ENCODE measurements around the gene SPAG5.

SPAG5 gene

DNA sequence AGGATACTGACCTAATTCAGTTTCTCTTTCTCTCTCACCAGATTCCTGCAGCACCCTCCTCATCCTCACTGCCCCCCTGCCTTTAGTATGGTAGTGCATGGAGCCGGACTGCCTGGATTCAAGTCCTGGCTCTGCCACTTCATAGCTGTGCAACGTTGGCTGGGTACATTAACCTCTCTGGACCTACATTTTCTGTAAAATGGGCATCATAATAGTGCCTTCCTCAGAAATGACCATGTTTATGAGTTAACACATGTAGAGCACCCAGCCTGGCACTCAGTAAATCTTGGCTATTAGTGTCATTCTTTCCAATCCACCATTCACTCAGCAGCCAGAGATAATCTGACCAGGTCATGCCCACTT lies 53.7 kb downstream of the SPAG5 start:
- no peak for DNase-seq (ENCODE audit: low read depth in 4 of 4, low spot score in 1 of 4)

DNA sequence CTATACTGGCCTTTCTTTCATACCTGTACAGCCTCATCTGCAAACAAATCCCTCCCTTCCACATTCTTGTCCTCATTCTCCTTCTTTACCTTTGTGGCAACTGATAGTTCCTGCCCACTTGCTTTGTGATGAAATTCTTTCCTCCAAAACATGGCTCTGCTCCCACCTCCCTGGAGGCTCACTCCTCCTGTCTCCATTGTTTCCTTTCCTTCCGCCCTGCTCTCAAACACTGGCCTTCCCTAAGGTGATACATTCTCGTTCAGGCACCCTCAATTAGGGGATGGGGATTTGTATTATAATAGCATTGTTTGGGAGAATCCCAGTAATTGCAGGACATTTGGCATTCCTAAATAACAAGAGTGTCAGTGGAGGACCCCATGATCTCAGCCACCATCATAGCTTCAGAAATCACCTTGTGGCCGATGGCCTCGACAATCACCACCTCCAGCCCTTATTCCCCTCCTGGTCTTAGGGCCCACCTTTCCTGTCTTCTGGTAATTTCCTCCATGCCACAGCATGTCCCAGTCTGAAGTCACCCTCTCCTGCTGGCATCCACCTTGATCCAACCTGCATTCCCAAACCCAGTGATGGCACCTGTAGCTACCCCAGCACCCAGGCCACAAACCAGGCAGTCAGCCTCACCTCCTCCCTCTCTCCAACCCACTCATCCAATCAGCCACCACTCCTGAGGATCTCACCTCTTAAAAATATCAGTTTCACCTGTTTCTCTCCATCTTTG lies 54.3 kb downstream of the SPAG5 start:
- DNase-seq (ENCODE audit: low read depth in 4 of 4, low spot score in 1 of 4): no peak

GRCh38 chr17:28541439-28541838 lies 57.4 kb downstream of the SPAG5 start:
- DNase-seq (ENCODE audit: low read depth in 4 of 4, low spot score in 1 of 4): no peak

DNA sequence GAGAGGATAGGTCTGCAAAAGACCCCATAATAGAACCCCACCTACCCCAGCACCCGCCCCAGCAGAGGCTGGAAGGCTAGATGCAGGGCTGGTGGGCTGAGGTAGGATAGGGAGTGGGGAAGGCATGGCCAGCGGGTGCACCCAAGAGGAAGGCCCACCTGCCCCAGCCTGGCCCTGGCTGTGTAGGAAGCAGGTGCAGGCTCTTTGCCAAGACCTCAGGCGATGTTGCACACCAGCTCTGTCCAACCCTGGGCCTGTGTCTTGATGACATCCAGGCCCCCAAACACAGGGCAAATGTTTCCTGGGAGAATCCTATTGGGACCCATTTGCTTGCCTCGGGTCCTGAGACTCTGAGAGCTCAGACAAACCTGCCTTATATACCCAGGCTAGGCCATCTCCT lies 58.6 kb downstream of the SPAG5 start:
- DNase-seq (ENCODE audit: low read depth in 4 of 4, low spot score in 1 of 4): no peak

GRCh38 chr17:28538296-28538895 lies 60.4 kb downstream of the SPAG5 start:
- no peak for DNase-seq (ENCODE audit: low read depth in 4 of 4, low spot score in 1 of 4)

DNA sequence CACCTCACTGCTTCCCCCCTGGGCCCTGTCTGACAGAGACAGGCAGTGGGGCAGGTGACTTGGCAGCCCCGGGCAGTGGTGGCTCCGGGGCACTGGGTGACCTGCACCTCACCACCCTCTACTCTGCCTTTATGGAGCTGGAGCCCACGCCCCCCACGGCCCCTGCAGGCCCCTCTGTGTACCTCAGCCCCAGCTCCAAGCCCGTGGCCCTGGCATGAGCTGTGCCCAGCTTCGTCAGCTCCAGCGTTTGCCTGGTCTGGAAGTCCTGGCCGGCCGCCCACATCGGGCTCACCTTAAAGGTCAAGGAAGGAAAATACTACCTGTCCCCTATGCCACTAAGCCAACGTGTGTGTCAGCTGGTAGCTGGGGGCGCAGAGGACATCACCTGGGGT lies 61.6 kb downstream of the SPAG5 start:
- DNase-seq (ENCODE audit: low read depth in 4 of 4, low spot score in 1 of 4): no peak

GRCh38 chr17:28536532-28537218 lies 62.1 kb downstream of the SPAG5 start:
- no peak for DNase-seq (ENCODE audit: low read depth in 4 of 4, low spot score in 1 of 4)

DNA sequence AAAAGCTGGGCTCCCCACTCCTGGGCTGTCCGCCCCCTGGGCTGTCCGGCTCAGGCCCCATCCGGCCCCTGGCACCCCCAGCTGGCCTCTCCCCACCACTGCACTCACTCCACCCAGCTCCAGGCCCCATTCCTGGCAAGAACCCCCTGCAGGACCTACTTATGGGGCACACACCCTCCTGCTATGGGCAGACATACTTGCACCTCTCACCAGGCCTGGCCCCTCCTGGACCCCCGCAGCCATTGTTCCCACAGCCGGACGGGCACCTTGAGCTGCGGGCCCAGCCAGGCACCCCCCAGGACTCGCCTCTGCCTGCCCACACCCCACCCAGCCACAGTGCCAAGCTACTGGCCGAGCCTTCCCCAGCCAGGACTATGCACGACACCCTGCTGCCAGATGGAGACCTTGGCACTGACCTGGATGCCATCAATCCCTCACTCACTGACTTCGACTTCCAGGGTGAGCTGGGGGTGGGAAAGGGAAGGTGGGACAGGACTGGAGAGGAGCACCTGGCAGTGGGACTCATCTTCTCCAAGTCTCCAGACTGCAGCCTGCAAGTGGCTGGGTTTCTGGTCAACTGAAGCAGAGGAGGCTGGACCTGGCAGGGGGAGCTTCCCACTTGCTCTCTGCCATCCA lies 64.0 kb downstream of the SPAG5 start:
- DNase-seq (ENCODE audit: low read depth in 4 of 4, low spot score in 1 of 4): no peak

- DNase-seq (ENCODE audit: low read depth in 4 of 4, low spot score in 1 of 4): no peak
Observed at GRCh38 chr17:28533091-28533807, 65.6 kb downstream of the SPAG5 start.

- DNase-seq (ENCODE audit: low read depth in 4 of 4, low spot score in 1 of 4): no peak
Observed at GRCh38 chr17:28532050-28532960, 66.5 kb downstream of the SPAG5 start.

GRCh38 chr17:28530926-28531325 lies 67.9 kb downstream of the SPAG5 start:
- DNase-seq (ENCODE audit: low read depth in 4 of 4, low spot score in 1 of 4): no peak

DNA sequence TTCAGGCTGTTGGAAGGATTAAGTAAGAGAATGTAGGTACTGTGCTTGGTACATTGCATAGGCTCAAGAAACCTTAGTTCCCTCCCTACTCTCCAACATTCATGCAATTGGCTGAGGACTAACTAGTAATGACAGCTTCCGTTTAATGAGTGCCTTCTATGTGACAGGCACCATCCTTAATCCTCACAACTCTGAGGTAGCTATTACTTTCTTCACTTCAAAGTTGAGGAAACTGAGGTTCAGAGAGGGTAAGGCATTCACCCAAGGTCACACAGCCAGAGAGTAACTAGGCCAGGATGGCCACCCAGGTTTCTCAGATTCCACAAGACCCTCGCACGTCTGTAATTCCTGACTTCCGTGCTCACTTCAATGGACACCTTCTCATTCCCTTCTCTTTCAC lies 68.6 kb downstream of the SPAG5 start:
- no peak for DNase-seq (ENCODE audit: low read depth in 4 of 4, low spot score in 1 of 4)

- DNase-seq (ENCODE audit: low read depth in 4 of 4, low spot score in 1 of 4): no peak
Observed at GRCh38 chr17:28529013-28529400, 69.8 kb downstream of the SPAG5 start.

DNA sequence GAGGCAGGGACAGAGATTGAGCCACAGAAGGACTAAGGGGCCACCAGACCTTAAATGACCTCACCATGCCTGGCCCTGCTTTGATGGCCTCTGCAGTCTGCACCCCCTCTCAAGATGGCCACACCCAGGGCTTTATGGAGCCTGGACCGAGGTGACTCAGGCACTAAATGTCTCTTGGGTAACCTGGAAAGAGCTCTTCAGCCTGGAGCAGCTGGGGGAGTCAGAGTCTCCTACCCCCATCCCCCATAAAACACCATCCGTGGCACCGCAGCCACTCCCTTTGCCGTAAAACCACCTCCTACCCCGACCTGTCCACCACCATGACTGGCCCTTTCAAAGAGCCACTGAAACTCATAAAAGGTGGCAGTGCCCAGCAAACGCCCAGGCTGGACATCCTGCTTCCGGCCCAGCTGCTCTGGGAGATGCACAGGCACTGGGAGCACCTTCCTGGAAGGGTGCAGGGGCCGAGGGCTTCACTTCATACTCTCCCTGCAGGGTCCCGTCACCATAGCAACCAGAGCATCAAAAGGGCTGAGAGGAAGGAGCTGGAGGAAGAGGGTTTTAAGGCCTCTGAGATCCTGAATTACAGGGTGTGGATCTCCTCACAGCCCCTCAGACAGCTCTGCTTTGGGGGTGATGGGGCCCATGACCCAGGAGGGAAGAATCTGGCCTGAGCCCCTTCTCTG lies 70.4 kb downstream of the SPAG5 start:
- no peak for DNase-seq (ENCODE audit: low read depth in 4 of 4, low spot score in 1 of 4)

GRCh38 chr17:28527859-28528258 lies 71.0 kb downstream of the SPAG5 start:
- no peak for DNase-seq (ENCODE audit: low read depth in 4 of 4, low spot score in 1 of 4)

All from stimulated activated CD4-positive, alpha-beta T cell treated with anti-CD3 and anti-CD28 coated beads, Interleukin-1b, Interleukin-23, amount 100 ng/mL, for 24 hours (primary cell).